Heart right ventricle (tissue), 16 donors: Measurements from ENCODE around the gene RGL1. TPM values are rescaled to one million over a fixed set of nuclear protein-coding genes. Genes with fewer than 3 reads are reported as not detected.

Experiments
- ATAC-seq, 8 donors: fragments of 200-7000 bp; cut with Tn5 transposase; one replicate each; pipeline ENCODE4 v1.9.1; 2020; ENCODE audit warnings: mild to moderate bottlenecking in 8 of 8, moderate library complexity in 8 of 8, moderate number of reproducible peaks in 1 of 8
- DNase-seq, 2 donors: peaks; one replicate each; pipeline ENCODE4 v3.0.0-alpha.2; 2020
- H3K27ac ChIP-seq, 10 donors: fragments of 200-600 bp; sonication (generic) in 2 of 10; one replicate each; pipeline versions ENCODE4 v1.5.0 to v1.8.0; 2020 to 2022; ENCODE audit warnings: mild to moderate bottlenecking in 3 of 10
- H3K27me3 ChIP-seq, 7 donors: fragments of 200-600 bp; one replicate each; pipeline ENCODE4 v1.8.0; 2021 to 2022; ENCODE audit warnings: mild to moderate bottlenecking in 2 of 7
- H3K36me3 ChIP-seq, 9 donors: fragments of 200-600 bp; sonication (generic) in 1 of 9; one replicate each; pipeline versions ENCODE4 v1.5.0 to v1.8.0; 2020 to 2022; ENCODE audit warnings: mild to moderate bottlenecking in 2 of 9
- H3K4me1 ChIP-seq, 9 donors: fragments of 200-600 bp; sonication (generic) in 1 of 9; one replicate each; pipeline versions ENCODE4 v1.5.0 to v1.8.0; 2020 to 2022; ENCODE audit warnings: mild to moderate bottlenecking in 4 of 9
- H3K4me3 ChIP-seq, 10 donors: fragments of 200-600 bp; sonication (generic) in 2 of 10; one replicate each; pipeline versions ENCODE4 v1.5.0 to v1.8.0; 2020 to 2022; ENCODE audit warnings: mild to moderate bottlenecking in 7 of 10, moderate library complexity in 2 of 10
- H3K9me3 ChIP-seq, 11 donors: fragments of 200-600 bp in 10 of 11; sonication (generic) in 2 of 11; one replicate each; pipeline versions ENCODE4 v1.5.0 to v1.8.0; 2013 to 2022; ENCODE audit warnings: mild to moderate bottlenecking in 2 of 11, control low read depth in 1 of 11, moderate library complexity in 1 of 11
- WGBS, 2 donors: extraction: QIAGEN DNeasy Blood & Tissue Kit; methylation state at CpG; one replicate each; pipeline ENCODE4 v1.1.7; 2013; ENCODE audit warnings: inconsistent platforms in 1 of 2; 5-methylcytosine and 5-hydroxymethylcytosine counted together
- intact Hi-C, 10 donors: fragments of 100-400 bp; cut with DNase I; formaldehyde crosslinking; loops; one replicate each; pipeline versions ENCODE4 v1.11.1 to v1.14.2; 2022
- polyA plus RNA-seq, 2 donors: library from polyadenylated mRNA; stranded (reverse); fragments of 200-250 nt; gene quantifications; one replicate each; pipeline ENCODE4 v1.2.3, GENCODE V29; 2013
- total RNA-seq, 10 donors: library from RNA; stranded (reverse); fragmentation: NEBNext Ultra II Directional in 3 of 10; extraction: Animal tissue kit (Norgen Biotek cat#: 25700) in 3 of 10; gene quantifications; one replicate each; pipeline versions ENCODE4 v1.2.1 to v1.2.4, GENCODE V29; 2021 to 2023
- TF ChIP-seq, protein P1 (sequence below), 9 donors: fragments of 200-600 bp; sonication (generic) in 2 of 9; IDR thresholded peaks; one replicate each; pipeline versions ENCODE4 v1.5.0 to v1.8.0; 2021 to 2022; ENCODE audit warnings: antibody characterized with exemption in 9 of 9, mild to moderate bottlenecking in 5 of 9, moderate library complexity in 1 of 9
- donor health status: Arrhythmogenic right ventricular cardiomyopathy.
- donor health status: ischemic (EF 13 %, LVEDD 7.1; RV severe dilation, severe dysfunction).
- donor health status: healthy with polysubstance abuse.
- donor health status: DM: no; HTN: yes; CAD: no.
- donor health status: DM: no; HTN: no; CAD: no.
- donor health status: ischemic (EF 25% LVEDD 6.9; RV normal size, moderate dysfunction).
- donor health status: ischemic (EF 25% LVEDD 5.7; RV mildly dilated, moderate dysfunction).
- donor health status: healthy.
- donor health status: DM: yes; HTN: yes; CAD: no.
- donor health status: Ischemic cardiomyopathy.
- donor health status: ischemic (EF 35%, LVEDD 5.7; RV mildly dilated, moderate dysfunction).
- donor health status: nonischemic (EF 11% LVEDD 7.7; RV severe dilation, severe dysfunction).
- donor health status: DM: yes; HTN: yes; CAD: no.
- donor health status: PGD.
- donor health status: ischemic (EF 29% LVEDD 5.4; RV normal size, mild dysfunction).
- donor health status: nonischemic (EF 23%, LVEDD 6.1; RV moderate dilation, normal function).

Gene RGL1
- total and polyA plus RNA-seq, 12 donors: 3.8 to 33.4 (median 18.4) TPM

DNA sequence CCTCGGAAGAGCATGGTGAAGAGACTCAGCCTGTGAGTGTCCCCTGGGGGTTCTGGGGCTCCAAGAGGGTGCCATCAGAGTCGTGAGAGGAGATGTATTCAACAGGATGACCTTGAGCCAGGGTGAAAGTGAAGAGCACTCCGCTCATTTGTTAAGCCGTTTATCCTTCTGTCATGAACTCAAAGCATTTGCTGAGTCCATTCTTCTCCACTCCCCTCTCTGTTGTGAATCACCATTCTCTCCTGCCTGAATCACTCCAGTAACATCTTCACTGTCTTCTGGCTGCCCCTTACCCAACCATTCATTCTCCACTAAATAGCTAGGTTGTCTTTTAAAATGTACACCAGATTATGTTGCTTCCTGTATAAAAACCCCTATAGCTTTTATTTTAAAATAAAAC is 102.2 kb downstream of the RGL1 start:
- Histone ChIP-seq H3K27ac (peak overlapping the region in 1 of 10 donors; percentile 7), H3K27me3 (no peaks in the 10 kb centered on the region), H3K4me3 (no peak overlapping the region), H3K9me3 (no peaks in the 10 kb centered on the region), H3K4me1 (peaks cover 0 to 44% (median 0%) of the 10 kb centered on the region in 9 donors), H3K36me3 (peaks cover 0 to 100% (median 48%) of the 10 kb centered on the region in 9 donors)
- TF ChIP-seq, protein P1, sequence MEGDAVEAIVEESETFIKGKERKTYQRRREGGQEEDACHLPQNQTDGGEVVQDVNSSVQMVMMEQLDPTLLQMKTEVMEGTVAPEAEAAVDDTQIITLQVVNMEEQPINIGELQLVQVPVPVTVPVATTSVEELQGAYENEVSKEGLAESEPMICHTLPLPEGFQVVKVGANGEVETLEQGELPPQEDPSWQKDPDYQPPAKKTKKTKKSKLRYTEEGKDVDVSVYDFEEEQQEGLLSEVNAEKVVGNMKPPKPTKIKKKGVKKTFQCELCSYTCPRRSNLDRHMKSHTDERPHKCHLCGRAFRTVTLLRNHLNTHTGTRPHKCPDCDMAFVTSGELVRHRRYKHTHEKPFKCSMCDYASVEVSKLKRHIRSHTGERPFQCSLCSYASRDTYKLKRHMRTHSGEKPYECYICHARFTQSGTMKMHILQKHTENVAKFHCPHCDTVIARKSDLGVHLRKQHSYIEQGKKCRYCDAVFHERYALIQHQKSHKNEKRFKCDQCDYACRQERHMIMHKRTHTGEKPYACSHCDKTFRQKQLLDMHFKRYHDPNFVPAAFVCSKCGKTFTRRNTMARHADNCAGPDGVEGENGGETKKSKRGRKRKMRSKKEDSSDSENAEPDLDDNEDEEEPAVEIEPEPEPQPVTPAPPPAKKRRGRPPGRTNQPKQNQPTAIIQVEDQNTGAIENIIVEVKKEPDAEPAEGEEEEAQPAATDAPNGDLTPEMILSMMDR (IDR thresholded peaks at IDR 0.05): no peak
- intact Hi-C loops: no loop called here
- ATAC-seq: no peak
- DNase-seq: no peak
- 77 to 85% methylated on average over 4 of the region's 4 CpGs for WGBS, 2 donors

DNA sequence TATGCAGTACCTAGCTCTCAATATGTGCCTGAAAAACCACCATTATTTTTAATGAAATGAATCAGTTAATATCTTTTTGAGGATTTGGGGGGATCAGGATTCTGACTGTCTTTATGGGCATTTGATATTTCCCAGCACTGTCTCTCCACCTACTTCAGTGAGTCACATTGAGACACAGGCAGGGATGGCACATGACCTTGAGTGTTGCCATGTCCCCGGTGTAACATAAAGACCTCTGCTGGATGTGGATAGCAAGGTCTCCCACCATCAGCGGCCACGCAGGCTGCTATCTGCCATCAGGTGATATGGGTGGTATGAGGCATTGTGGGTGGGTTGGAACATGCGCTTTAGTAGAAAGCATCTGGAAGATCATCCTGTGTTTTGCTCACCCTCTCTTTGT is 103.2 kb downstream of the RGL1 start:
- peaks cover 0 to 100% (median 56%) of the 10 kb centered on the region in 9 donors for H3K36me3 ChIP-seq
- no peaks in the 10 kb centered on the region for H3K27me3 ChIP-seq
- ATAC-seq (peak in 1 of 8 donors; percentile 39), DNase-seq (no peak)
- TF ChIP-seq, protein P1 (IDR thresholded peaks at IDR 0.05): no peak
- H3K4me3 ChIP-seq: no peak overlapping the region
- H3K4me1 ChIP-seq: peaks cover 0 to 42% (median 0%) of the 10 kb centered on the region in 9 donors
- WGBS, 2 donors: 81 to 82% methylated on average over 4 of the region's 4 CpGs
- H3K27ac ChIP-seq: peak overlapping the region in 2 of 10 donors; percentile 7 to 17
- H3K9me3 ChIP-seq: no peaks in the 10 kb centered on the region
- intact Hi-C loops: no loop called here

DNA sequence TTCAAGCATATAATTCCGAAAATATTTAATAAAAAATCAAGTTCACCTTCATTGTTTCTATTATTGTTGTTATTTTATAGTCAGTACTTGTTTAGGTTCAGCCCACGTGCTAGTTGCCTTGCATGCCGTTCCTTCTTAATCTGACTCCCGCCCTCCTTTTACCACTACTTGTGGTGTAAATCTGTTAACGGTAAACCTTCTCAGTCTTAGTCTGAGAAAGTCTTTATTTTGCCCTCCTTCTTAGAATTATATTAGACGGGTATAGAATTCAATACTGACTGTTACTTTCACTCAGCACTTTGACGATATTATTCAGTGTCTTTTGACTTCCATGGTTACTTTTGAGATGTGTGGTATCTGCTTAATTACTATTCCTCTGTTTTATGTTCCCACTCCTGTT is 104.8 kb downstream of the RGL1 start:
- intact Hi-C loops: loop anchor here in 6 of 10 donors (10.0 kb wide), 2 partner anchors 105 to 225 kb away; partner anchors contain the start of gene RGL1 (in 1 of the 6)

DNA sequence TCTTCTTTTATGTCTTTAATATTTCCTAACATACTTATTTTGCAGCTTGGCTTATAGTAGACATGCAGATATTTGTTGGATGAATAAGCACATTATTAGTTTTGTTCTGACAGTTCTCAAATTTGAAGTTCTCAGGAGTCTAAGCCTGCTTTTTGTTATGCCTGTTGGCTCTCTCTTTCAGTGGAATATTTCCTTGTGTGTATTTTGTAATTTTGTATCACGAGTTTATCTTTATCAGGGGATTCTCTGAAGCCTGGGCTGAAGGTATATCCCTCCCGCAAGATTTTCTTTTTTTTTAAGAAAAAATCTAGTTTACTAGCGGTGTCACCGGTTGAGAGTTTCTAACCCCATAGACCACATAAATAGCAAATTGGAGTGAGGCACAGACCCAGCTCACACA is 105.9 kb downstream of the RGL1 start:
- TF ChIP-seq, protein P1 (IDR thresholded peaks at IDR 0.05): no peak
- peaks cover 0 to 62% (median 17%) of the 10 kb centered on the region in 9 donors for H3K4me1 ChIP-seq

More for the DNA sequence above, 104.8 kb downstream of the RGL1 start:
- no peak for DNase-seq
- WGBS, 2 donors: 94 to 97% methylated on average over 7 of the region's 7 CpGs
- Histone ChIP-seq H3K27ac (peak overlapping the region in 3 of 10 donors; percentile 0 to 66 (median 35)), H3K27me3 (no peaks in the 10 kb centered on the region), H3K4me3 (no peak overlapping the region), H3K4me1 (peaks cover 0 to 56% (median 5%) of the 10 kb centered on the region in 9 donors), H3K9me3 (no peaks in the 10 kb centered on the region), H3K36me3 (peaks cover 0 to 100% (median 64%) of the 10 kb centered on the region in 9 donors)
- TF ChIP-seq, protein P1 (IDR thresholded peaks at IDR 0.05): no peak
- ATAC-seq: no peak

More for the DNA sequence above, 105.9 kb downstream of the RGL1 start:
- WGBS, 2 donors: 83 to 85% methylated on average over 4 of the region's 4 CpGs
- intact Hi-C loops: loop anchor here in 6 of 10 donors (10.0 kb wide), 2 partner anchors 106 to 226 kb away; partner anchors contain the start of gene RGL1 (in 1 of the 6)
- ATAC-seq: no peak
- Histone ChIP-seq H3K4me3 (no peak overlapping the region), H3K27me3 (no peaks in the 10 kb centered on the region), H3K36me3 (peaks cover 0 to 94% (median 64%) of the 10 kb centered on the region in 9 donors), H3K27ac (peak overlapping the region in 5 of 10 donors; percentile 26 to 66 (median 43)), H3K9me3 (no peaks in the 10 kb centered on the region)
- no peak for DNase-seq
